ENCODE data around the gene BICDL1.
"Not testable (repeated sequence)": the region's sequence is repeated elsewhere in the genome, so short reads cannot be mapped to it uniquely, and the experiment has no call there.

- TF ChIP-seq CTCF (conservative IDR thresholded peaks at IDR 0.05 in 1 of 2, IDR thresholded peaks at IDR 0.05 in 1 of 2; ENCODE audit: low read depth in 1 of 2, low read length in 2 of 2); EZH2 (IDR thresholded peaks at IDR 0.05; ENCODE audit: low read length, missing control alignments): not testable (repeated sequence)
Observed at GRCh38 chr12:119980702-119981101, 8.3 kb upstream of the BICDL1 start.
